GM23338 (cell line): ENCODE data around the gene CSNK1A1. TPM values are rescaled to one million over a fixed set of nuclear protein-coding genes. Genes with fewer than 3 reads are reported as not detected.

Source experiments
- ATAC-seq: fragments of 200-7000 bp; cut with Tn5 transposase; 3 replicates; pipeline ENCODE4 v1.9.1; 2020
- DNase-seq: peaks from one replicate; pipeline ENCODE4 v3.0.0-alpha.2; 2015; ENCODE audit warnings: low spot score
- H2AFZ ChIP-seq: fragments of 200-600 bp; sonication (generic); 2 replicates; pipeline ENCODE4 v1.8.0; 2016; ENCODE audit warnings: antibody characterized with exemption, mild to moderate bottlenecking, moderate library complexity
- H3F3A ChIP-seq: fragments of 200-600 bp; sonication (generic); replicated peaks from 2 replicates; pipeline ENCODE4 v1.8.0; 2017; ENCODE audit warnings: antibody characterized with exemption, mixed run types, low read depth
- H3K27ac ChIP-seq: fragments of 200-600 bp; sonication (generic); 2 replicates; pipeline ENCODE4 v1.6.1; 2016; ENCODE audit warnings: low read depth
- H3K27me3 ChIP-seq: fragments of 200-600 bp; sonication (generic); 2 replicates; pipeline ENCODE4 v1.8.0; 2016; ENCODE audit warnings: mild to moderate bottlenecking, mixed run types, moderate library complexity; ENCODE audit not compliant: insufficient read depth
- H3K36me3 ChIP-seq: fragments of 200-600 bp; sonication (generic); 2 replicates; pipeline ENCODE4 v1.8.0; 2016; ENCODE audit warnings: mild to moderate bottlenecking; ENCODE audit not compliant: insufficient read depth
- H3K4me1 ChIP-seq: fragments of 200-600 bp; sonication (generic); 2 replicates; pipeline ENCODE4 v1.8.0; 2016; ENCODE audit warnings: mild to moderate bottlenecking, moderate library complexity; ENCODE audit not compliant: insufficient read depth
- H3K4me2 ChIP-seq: fragments of 200-600 bp; sonication (generic); 2 replicates; pipeline ENCODE4 v1.7.1; 2017; ENCODE audit warnings: mixed run types
- H3K4me3 ChIP-seq: fragments of 200-600 bp; sonication (generic); 2 replicates; pipeline ENCODE4 v1.6.1; 2016; ENCODE audit warnings: mixed run types
- H3K79me2 ChIP-seq: fragments of 200-600 bp; sonication (generic); replicated peaks from 2 replicates; pipeline ENCODE4 v1.8.0; 2017; ENCODE audit warnings: mild to moderate bottlenecking; ENCODE audit not compliant: insufficient read depth
- H3K9me2 ChIP-seq: fragments of 200-600 bp; sonication (generic); 2 replicates; pipeline ENCODE4 v1.8.0; 2017; ENCODE audit not compliant: insufficient read depth
- H4K20me1 ChIP-seq: fragments of 200-600 bp; sonication (generic); replicated peaks from 2 replicates; pipeline ENCODE4 v1.8.0; 2017; ENCODE audit warnings: mild to moderate bottlenecking; ENCODE audit not compliant: insufficient read depth
- H3K27ac Mint-ChIP-seq: 2 replicates; pipeline ENCODE4 v1.8.0; 2020; ENCODE audit warnings: inconsistent platforms, mild to moderate bottlenecking, moderate library complexity, mixed read lengths
- H3K27me3 Mint-ChIP-seq: 3 replicates; pipeline ENCODE4 v1.8.0; 2022; ENCODE audit warnings: low read depth, mild to moderate bottlenecking, moderate library complexity, mixed read lengths, inconsistent platforms; ENCODE audit not compliant: insufficient read depth, poor library complexity
- H3K36me3 Mint-ChIP-seq: 3 replicates; pipeline ENCODE4 v1.8.0; 2021; ENCODE audit warnings: low read depth, mild to moderate bottlenecking, inconsistent platforms, moderate library complexity, mixed read lengths
- H3K4me1 Mint-ChIP-seq: 3 replicates; pipeline ENCODE4 v1.8.0; 2020; ENCODE audit warnings: mild to moderate bottlenecking, inconsistent platforms, mixed read lengths
- H3K4me3 Mint-ChIP-seq: 3 replicates; pipeline ENCODE4 v1.8.0; 2021; ENCODE audit warnings: moderate library complexity, mild to moderate bottlenecking, inconsistent platforms, mixed read lengths
- H3K9me3 Mint-ChIP-seq: 3 replicates; pipeline ENCODE4 v1.8.0; 2020; ENCODE audit warnings: moderate library complexity, mild to moderate bottlenecking, inconsistent platforms, mixed read lengths
- POLR2AphosphoS5 ChIP-seq: IDR thresholded peaks from 2 replicates; pipeline ENCODE4 v1.6.1; 2016; ENCODE audit warnings: antibody characterized with exemption, low read depth
- ZNF114 ChIP-seq: fragments of 250-450 bp; sonication (Bioruptor Pico); IDR thresholded peaks from 2 replicates; pipeline ENCODE4 v1.5.0; 2020; ENCODE audit warnings: mild to moderate bottlenecking, moderate library complexity
- ZNF331 ChIP-seq: fragments of 250-450 bp; sonication (Bioruptor Pico); IDR thresholded peaks from 2 replicates; pipeline ENCODE4 v1.5.0; 2020; ENCODE audit warnings: low read depth, mild to moderate bottlenecking, moderate library complexity
- polyA plus RNA-seq: library from polyadenylated mRNA; unstranded; fragments of >200 nt; fragmentation: Nextera tagmentation; extraction: Ambion mirVana; gene quantifications from 2 replicates; pipeline ENCODE4 v1.2.1, GENCODE V29; 2016
- total RNA-seq: library from RNA; depleted of rRNA; stranded (reverse); fragments of >200 nt; shearing (Covaris generic); gene quantifications from 2 replicates; pipeline ENCODE4 v1.2.3, GENCODE V29; 2014
- TF ChIP-seq, protein P1 (sequence below): IDR thresholded peaks from one replicate; pipeline ENCODE4 v1.6.1; 2018; ENCODE audit warnings: antibody characterized with exemption; ENCODE audit not compliant: unreplicated experiment
- TF ChIP-seq, protein P2 (sequence below): fragments of 250-450 bp; sonication (Bioruptor Pico); IDR thresholded peaks from 2 replicates; pipeline ENCODE4 v1.5.0; 2020; ENCODE audit warnings: mild to moderate bottlenecking, moderate library complexity

Gene CSNK1A1
- total and polyA plus RNA-seq, 2 experiments from 2014 or later: 110 to 233 TPM

DNA sequence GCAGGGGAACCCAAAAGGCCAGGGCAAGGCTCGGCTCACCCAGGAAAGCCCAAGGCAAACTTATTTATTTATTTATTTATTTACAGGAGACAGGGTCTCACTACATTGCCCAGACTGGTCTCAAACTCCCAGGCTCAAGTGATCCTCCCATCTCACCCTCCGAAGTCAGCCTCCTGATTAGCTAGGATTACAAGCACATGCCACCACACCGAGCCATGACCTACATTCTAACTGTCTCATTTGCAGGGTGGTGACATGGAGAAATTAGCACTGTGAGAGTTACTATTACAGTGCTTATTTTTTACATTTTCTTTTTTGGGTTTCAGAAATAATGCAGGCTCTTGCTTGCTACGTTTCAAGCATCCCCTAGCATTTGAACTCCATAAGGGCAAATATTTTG is 48.1 kb upstream of the CSNK1A1 start:
- peaks cover 6% of the 10 kb centered on the region; the same call in 1 of the 2 replicates for H3K4me1 ChIP-seq
- no peak overlapping the region for H3K4me3 Mint-ChIP-seq
- H3K27ac ChIP-seq: no peak overlapping the region
- peaks cover 6% of the 10 kb centered on the region for H3K4me1 Mint-ChIP-seq
- H4K20me1 ChIP-seq: no peaks in the 10 kb centered on the region
- H3K79me2 ChIP-seq: no peaks in the 10 kb centered on the region
- no peaks in the 10 kb centered on the region for H3K27me3 ChIP-seq
- no peaks in the 10 kb centered on the region for H3K9me2 ChIP-seq
- H3K4me2 ChIP-seq: no peak overlapping the region
- H3K9me3 Mint-ChIP-seq: no peaks in the 10 kb centered on the region; the same call in 2 of the 3 replicates
- no peaks in the 10 kb centered on the region for H3K36me3 ChIP-seq
- no peak overlapping the region for H2AFZ ChIP-seq
- H3F3A ChIP-seq: no peaks in the 10 kb centered on the region
- TF ChIP-seq, protein P1, sequence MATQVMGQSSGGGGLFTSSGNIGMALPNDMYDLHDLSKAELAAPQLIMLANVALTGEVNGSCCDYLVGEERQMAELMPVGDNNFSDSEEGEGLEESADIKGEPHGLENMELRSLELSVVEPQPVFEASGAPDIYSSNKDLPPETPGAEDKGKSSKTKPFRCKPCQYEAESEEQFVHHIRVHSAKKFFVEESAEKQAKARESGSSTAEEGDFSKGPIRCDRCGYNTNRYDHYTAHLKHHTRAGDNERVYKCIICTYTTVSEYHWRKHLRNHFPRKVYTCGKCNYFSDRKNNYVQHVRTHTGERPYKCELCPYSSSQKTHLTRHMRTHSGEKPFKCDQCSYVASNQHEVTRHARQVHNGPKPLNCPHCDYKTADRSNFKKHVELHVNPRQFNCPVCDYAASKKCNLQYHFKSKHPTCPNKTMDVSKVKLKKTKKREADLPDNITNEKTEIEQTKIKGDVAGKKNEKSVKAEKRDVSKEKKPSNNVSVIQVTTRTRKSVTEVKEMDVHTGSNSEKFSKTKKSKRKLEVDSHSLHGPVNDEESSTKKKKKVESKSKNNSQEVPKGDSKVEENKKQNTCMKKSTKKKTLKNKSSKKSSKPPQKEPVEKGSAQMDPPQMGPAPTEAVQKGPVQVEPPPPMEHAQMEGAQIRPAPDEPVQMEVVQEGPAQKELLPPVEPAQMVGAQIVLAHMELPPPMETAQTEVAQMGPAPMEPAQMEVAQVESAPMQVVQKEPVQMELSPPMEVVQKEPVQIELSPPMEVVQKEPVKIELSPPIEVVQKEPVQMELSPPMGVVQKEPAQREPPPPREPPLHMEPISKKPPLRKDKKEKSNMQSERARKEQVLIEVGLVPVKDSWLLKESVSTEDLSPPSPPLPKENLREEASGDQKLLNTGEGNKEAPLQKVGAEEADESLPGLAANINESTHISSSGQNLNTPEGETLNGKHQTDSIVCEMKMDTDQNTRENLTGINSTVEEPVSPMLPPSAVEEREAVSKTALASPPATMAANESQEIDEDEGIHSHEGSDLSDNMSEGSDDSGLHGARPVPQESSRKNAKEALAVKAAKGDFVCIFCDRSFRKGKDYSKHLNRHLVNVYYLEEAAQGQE: no peak
- no peak for TF ChIP-seq ZNF331 (CRISPR knock-in tag)
- TF ChIP-seq, protein P2, sequence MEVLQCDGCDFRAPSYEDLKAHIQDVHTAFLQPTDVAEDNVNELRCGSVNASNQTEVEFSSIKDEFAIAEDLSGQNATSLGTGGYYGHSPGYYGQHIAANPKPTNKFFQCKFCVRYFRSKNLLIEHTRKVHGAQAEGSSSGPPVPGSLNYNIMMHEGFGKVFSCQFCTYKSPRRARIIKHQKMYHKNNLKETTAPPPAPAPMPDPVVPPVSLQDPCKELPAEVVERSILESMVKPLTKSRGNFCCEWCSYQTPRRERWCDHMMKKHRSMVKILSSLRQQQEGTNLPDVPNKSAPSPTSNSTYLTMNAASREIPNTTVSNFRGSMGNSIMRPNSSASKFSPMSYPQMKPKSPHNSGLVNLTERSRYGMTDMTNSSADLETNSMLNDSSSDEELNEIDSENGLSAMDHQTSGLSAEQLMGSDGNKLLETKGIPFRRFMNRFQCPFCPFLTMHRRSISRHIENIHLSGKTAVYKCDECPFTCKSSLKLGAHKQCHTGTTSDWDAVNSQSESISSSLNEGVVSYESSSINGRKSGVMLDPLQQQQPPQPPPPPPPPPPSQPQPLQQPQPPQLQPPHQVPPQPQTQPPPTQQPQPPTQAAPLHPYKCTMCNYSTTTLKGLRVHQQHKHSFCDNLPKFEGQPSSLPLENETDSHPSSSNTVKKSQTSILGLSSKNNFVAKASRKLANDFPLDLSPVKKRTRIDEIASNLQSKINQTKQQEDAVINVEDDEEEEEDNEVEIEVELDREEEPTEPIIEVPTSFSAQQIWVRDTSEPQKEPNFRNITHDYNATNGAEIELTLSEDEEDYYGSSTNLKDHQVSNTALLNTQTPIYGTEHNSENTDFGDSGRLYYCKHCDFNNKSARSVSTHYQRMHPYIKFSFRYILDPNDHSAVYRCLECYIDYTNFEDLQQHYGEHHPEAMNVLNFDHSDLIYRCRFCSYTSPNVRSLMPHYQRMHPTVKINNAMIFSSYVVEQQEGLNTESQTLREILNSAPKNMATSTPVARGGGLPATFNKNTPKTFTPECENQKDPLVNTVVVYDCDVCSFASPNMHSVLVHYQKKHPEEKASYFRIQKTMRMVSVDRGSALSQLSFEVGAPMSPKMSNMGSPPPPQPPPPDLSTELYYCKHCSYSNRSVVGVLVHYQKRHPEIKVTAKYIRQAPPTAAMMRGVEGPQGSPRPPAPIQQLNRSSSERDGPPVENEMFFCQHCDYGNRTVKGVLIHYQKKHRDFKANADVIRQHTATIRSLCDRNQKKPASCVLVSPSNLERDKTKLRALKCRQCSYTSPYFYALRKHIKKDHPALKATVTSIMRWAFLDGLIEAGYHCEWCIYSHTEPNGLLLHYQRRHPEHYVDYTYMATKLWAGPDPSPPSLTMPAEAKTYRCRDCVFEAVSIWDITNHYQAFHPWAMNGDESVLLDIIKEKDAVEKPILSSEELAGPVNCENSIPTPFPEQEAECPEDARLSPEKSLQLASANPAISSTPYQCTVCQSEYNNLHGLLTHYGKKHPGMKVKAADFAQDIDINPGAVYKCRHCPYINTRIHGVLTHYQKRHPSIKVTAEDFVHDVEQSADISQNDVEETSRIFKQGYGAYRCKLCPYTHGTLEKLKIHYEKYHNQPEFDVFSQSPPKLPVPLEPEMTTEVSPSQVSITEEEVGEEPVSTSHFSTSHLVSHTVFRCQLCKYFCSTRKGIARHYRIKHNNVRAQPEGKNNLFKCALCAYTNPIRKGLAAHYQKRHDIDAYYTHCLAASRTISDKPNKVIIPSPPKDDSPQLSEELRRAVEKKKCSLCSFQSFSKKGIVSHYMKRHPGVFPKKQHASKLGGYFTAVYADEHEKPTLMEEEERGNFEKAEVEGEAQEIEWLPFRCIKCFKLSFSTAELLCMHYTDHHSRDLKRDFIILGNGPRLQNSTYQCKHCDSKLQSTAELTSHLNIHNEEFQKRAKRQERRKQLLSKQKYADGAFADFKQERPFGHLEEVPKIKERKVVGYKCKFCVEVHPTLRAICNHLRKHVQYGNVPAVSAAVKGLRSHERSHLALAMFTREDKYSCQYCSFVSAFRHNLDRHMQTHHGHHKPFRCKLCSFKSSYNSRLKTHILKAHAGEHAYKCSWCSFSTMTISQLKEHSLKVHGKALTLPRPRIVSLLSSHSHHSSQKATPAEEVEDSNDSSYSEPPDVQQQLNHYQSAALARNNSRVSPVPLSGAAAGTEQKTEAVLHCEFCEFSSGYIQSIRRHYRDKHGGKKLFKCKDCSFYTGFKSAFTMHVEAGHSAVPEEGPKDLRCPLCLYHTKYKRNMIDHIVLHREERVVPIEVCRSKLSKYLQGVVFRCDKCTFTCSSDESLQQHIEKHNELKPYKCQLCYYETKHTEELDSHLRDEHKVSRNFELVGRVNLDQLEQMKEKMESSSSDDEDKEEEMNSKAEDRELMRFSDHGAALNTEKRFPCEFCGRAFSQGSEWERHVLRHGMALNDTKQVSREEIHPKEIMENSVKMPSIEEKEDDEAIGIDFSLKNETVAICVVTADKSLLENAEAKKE: no peak
- TF ChIP-seq POLR2AphosphoS5: no peak
- TF ChIP-seq ZNF114 (CRISPR knock-in tag): no peak
- ATAC-seq (no peak), DNase-seq (no peak)
- no peak overlapping the region for H3K4me3 ChIP-seq
- no peaks in the 10 kb centered on the region for H3K36me3 Mint-ChIP-seq
- no peak overlapping the region for H3K27ac Mint-ChIP-seq
- H3K27me3 Mint-ChIP-seq: peaks cover 6% of the 10 kb centered on the region
